Activated CD8-positive, alpha-beta memory T cell treated with anti-CD3 and anti-CD28 coated beads for 24 hours (primary cell): ENCODE results near the gene TAF12.
A peak's percentile ranks its signal among the peaks of the same experiment; 100 is the strongest.
"Not testable (repeated sequence)": the region's sequence is repeated elsewhere in the genome, so short reads cannot be mapped to it uniquely, and the experiment has no call there.

Experiments used
- DNase-seq: peaks from one replicate; pipeline ENCODE4 v3.0.0-alpha.2; 2020

Gene TAF12

GRCh38 chr1:28642056-28642846 lies 616 bp downstream of the TAF12 start:
- DNase-seq, result no peak

- DNase-seq, result no peak
Observed at GRCh38 chr1:28640766-28641165, 2.1 kb downstream of the TAF12 start.

- no peak for DNase-seq
Observed at GRCh38 chr1:28632560-28632959, 10.3 kb downstream of the TAF12 start.

- no peak for DNase-seq
Observed at GRCh38 chr1:28631713-28632112, 11.2 kb downstream of the TAF12 start.

- DNase-seq, result no peak
Observed at GRCh38 chr1:28613175-28613574, 29.7 kb downstream of the TAF12 start.

DNA sequence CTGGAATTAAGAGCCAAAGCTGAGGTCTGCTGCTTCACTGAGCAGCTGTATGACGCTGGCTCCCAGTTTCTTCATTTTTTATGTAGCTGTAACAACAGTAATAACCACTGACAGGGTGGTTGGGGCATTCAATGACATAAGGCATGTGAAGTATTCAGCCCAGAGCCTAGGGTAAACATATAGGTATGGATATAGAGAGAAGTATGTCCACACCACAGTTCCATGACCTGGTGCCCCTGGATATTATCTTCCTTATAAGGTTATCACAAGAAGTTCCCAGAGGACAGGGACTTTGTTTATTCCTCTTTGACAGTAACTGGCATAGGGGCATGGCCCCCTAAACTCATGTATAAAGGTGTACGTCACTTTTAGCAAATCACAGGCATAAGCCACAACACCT lies 36.1 kb downstream of the TAF12 start:
- no peak for DNase-seq

- no peak for DNase-seq
Observed at GRCh38 chr1:28604962-28605361, 37.9 kb downstream of the TAF12 start.

- no peak for DNase-seq
Observed at GRCh38 chr1:28604411-28604810, 38.5 kb downstream of the TAF12 start.

- DNase-seq, result peak; percentile 60
Observed at GRCh38 chr1:28602536-28603439, 40.1 kb downstream of the TAF12 start.

GRCh38 chr1:28601696-28602095 lies 41.2 kb downstream of the TAF12 start:
- DNase-seq, result no peak

GRCh38 chr1:28596276-28596675 lies 46.6 kb downstream of the TAF12 start:
- DNase-seq, result not testable (repeated sequence)

GRCh38 chr1:28595412-28596191 lies 47.3 kb downstream of the TAF12 start:
- DNase-seq, result no peak

DNA sequence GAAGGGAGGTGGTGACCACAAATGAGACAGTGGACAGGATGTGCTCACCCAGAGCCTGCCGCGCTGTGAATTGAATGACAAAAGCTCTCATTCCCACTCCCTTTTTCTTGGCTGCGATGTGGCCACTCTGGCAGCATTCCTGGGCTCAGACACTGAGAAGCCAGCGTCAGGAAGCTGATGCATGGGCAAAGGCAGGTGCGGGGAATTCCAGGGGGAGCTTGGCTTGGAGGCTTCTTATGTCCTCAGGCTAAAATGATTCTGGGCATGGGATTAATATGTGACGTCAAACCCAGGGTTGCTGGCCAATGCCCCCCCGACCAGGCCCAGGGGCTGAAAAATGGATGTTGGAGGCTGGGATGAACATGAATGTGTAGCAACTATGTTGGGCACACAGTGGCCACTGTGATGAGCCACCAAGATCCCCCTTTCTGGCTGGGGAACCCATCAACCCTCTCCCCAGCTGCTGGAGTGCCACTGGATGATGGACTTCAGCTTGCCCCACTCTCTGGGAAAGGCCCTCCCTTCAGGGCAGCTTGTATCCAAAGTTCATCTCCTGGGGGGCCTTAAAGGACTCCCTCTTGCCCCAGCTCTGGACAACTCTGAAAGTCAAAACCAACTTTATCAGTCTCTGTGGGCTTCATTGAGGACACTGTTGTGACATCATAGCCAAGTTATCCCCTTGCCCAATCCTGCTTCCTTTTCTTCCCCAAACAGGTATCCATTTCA lies 48.0 kb downstream of the TAF12 start:
- not testable (repeated sequence) for DNase-seq

DNA sequence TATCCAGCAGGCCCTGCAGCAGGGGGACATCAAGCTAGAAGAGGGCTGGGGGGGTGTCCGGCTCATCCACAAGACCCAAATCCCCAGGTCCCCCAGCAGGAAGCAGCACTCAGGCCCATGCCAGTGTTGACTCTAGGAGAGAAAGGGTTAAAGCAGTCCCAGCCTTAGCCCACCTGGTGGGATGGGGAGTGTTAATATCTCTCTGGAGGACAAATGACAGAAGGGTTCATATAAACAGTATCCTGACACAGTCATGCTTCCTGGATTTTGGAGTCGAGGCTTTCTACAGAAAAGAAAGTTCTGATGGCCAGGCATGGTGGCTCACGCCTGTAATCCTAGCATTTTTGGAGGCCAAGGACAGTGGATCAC lies 48.9 kb downstream of the TAF12 start:
- DNase-seq, result not testable (repeated sequence)

GRCh38 chr1:28592321-28593071 lies 50.4 kb downstream of the TAF12 start:
- no peak for DNase-seq

DNA sequence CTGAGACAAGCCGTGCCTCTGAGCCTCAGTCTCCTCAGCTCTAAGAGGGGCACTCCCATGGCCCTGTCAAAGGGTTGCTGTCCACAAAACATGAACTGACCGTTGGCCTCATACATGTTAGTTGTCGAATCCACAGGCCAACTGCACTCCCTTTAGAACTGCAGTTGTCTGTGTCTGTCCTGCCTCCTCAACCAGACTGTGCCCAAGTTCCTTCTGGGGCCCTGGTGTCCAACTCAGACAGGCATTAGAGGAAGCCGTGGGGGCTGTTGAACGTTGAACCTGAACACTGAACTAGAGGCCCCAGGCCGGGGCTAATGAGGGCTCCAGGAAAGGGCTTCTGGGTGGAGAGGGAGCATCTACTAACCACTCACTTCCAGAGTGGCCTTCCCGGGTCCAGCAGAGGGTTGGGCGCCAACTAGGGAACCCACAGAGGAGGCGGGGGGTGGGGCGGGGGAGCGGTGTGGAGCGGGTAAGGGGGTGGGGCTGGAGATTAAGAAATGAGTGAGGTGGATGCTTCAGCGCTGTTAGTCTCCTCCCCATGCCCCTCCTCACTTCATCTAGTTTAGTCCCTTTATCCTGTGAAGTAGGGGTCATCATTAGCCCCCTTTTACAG lies 51.1 kb downstream of the TAF12 start, which contains the start of gene RAB42:
Gene RAB42 (plus strand): TSS at position 558 of the 613 bp plus-strand sequence. CDS start 247 bp downstream, outside the sequence.
- DNase-seq, result peak; percentile 58

DNA sequence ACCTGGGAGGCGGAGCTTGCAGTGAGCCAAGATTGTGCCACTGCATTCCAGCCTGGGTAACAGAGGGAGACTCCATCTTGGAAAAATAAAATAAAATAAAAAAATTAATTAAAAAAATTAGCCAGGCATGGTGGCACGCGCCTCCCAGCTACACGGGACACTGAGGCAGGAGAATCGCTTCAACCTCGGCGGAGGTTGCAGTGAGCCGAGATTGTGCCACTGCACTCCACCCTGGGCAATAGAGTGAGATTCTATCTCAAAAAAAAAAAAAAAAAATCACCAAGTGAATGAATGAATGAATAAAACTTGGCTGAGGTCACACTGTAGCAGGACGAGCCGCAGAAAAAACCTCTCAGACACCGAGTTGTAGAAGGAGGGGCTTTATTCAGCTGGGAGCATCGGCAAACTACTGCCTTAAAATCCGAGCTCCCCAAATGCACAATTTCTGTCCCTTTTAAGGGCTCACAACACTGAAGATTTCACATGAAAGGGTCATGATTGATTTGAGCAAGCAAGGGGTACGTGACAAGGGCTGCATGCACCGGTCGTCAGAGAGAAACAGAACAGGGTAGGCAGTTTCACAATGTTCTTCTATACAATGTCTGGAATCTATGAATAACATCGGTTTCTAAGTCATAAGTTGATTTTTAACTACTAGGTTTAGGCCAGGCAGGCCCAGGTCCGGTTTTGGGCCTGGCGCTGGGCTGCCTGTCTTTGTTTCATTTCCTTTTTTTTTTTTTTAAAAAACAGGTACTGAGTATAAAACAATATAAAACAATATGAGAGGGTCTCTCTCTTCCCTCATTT lies 56.1 kb downstream of the TAF12 start:
- DNase-seq, result not testable (repeated sequence)

GRCh38 chr1:28582248-28582615 lies 60.6 kb downstream of the TAF12 start:
- no peak for DNase-seq

DNA sequence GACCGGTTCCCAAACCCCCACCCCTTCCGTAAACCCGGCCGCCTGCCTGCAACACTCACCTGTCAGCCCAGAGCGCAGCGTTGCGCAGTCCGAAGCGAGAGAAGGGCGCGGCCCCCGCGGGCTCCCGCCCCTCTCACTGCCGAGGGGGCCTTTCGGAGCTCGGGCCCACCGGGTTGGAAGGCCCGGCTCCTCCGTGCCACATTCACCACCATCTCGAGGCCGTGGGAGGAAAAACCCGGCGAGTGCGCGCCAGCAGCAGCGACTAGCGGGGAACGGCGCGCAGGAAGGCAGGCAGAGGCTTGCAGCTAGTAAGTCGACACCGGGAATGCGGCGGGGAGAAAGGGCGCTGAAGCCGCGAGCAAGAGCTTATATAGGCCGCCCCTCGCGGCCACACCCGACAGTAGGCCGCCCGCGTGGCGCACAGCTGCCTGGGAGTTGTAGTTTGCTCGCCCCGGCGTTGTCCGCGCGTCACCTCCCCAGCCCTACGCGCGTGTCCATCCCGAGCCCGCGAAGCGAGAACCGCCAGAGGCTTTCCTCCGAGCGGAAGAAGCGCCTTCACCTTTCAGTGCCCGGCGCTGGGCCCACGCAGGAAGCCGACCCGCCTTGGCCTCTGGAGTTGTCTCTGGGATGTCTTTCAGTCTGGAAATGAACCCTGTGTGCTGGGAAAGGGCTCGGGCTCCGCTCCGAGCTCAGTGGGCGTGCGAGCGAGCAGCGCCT lies 61.2 kb downstream of the TAF12 start:
- peak; percentile 98 for DNase-seq
